Activated gamma-delta T cell treated with anti-CD3 and anti-CD28 coated beads, Interleukin-2, amount 50 U/mL, for 16 hours (primary cell): ENCODE measurements around the gene BCAT1.

ENCODE experiments used
- DNase-seq: peaks from one replicate; pipeline ENCODE4 v3.0.0-alpha.2; 2020; ENCODE audit warnings: low read depth

BCAT1 gene

GRCh38 chr12:24808651-24809050, 140.2 kb downstream of the BCAT1 start:
- DNase-seq = no peak

GRCh38 chr12:24806386-24806785, 142.5 kb downstream of the BCAT1 start:
- no peak for DNase-seq

- no peak for DNase-seq
These were observed 145.3 kb downstream of the BCAT1 start for GRCh38 chr12:24803430-24804245.

GRCh38 chr12:24798335-24798734, 150.6 kb downstream of the BCAT1 start:
- DNase-seq = no peak

GRCh38 chr12:24797901-24798300, 151.0 kb downstream of the BCAT1 start:
- no peak for DNase-seq

GRCh38 chr12:24796876-24797275, 152.0 kb downstream of the BCAT1 start:
- DNase-seq = no peak

- no peak for DNase-seq
These were observed 153.1 kb downstream of the BCAT1 start for GRCh38 chr12:24795699-24796347.

- no peak for DNase-seq
These were observed 157.3 kb downstream of the BCAT1 start for GRCh38 chr12:24791622-24792021.

GRCh38 chr12:24788886-24789285, 160.0 kb downstream of the BCAT1 start:
- DNase-seq = no peak

GRCh38 chr12:24780697-24781368, 168.1 kb downstream of the BCAT1 start:
- no peak for DNase-seq

GRCh38 chr12:24778486-24779304, 170.2 kb downstream of the BCAT1 start:
- DNase-seq = no peak

GRCh38 chr12:24777359-24777758, 171.5 kb downstream of the BCAT1 start:
- DNase-seq = no peak

GRCh38 chr12:24776861-24777260, 172.0 kb downstream of the BCAT1 start:
- DNase-seq = no peak

GRCh38 chr12:24775073-24775472, 173.8 kb downstream of the BCAT1 start:
- no peak for DNase-seq

- no peak for DNase-seq
These were observed 174.9 kb downstream of the BCAT1 start for GRCh38 chr12:24773996-24774395.

- no peak for DNase-seq
These were observed 176.1 kb downstream of the BCAT1 start for GRCh38 chr12:24772813-24773212.

- DNase-seq = no peak
These were observed 178.1 kb downstream of the BCAT1 start for GRCh38 chr12:24770821-24771220.

GRCh38 chr12:24770334-24770733, 178.6 kb downstream of the BCAT1 start:
- DNase-seq = no peak

GRCh38 chr12:24769682-24770081, 179.2 kb downstream of the BCAT1 start:
- no peak for DNase-seq

GRCh38 chr12:24768415-24768814, 180.5 kb downstream of the BCAT1 start:
- no peak for DNase-seq

GRCh38 chr12:24767016-24767415, 181.9 kb downstream of the BCAT1 start:
- DNase-seq = no peak

- DNase-seq = no peak
These were observed 184.2 kb downstream of the BCAT1 start for GRCh38 chr12:24764712-24765111.
